Measurements from ENCODE around the gene CHN2. TPM values are rescaled to one million over a fixed set of nuclear protein-coding genes. Genes with fewer than 3 reads are reported as not detected.

Gene CHN2
- total RNA-seq, 6 experiments from 2014 or later, result not detected

DNA sequence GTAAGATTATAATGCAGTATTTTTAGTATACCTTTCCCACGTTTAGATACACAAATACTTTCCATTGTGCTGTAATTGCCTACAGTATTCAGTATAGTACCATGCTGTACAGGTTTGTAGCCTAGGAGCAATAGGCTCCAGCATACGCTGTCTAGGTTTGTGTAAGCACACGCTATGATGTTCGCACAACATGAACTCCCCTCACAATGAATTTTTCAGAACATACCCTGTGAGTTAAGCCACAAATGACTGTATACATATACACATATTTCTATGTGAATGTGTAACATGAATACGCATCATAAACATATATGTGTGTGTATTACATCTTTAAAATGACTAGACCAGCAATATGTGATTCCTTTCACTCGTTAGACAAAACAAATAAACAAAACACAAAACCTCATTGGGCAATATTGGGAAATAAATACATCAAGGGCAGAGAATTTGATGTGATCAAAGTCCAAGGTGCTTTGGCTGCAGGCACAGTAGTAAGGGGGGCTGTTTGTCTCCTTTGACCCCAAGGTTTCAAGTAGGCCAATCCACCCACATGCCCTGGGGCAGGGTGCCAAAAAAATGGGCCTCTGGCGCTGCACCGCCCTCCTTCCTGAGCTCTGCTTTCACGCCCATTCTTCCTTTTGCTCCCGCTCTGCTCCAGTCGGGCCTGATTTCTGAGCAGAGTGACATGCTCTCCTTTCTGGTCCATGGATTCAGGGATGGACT lies 33.9 kb downstream of the CHN2 start:
- TF ChIP-seq, protein P1, sequence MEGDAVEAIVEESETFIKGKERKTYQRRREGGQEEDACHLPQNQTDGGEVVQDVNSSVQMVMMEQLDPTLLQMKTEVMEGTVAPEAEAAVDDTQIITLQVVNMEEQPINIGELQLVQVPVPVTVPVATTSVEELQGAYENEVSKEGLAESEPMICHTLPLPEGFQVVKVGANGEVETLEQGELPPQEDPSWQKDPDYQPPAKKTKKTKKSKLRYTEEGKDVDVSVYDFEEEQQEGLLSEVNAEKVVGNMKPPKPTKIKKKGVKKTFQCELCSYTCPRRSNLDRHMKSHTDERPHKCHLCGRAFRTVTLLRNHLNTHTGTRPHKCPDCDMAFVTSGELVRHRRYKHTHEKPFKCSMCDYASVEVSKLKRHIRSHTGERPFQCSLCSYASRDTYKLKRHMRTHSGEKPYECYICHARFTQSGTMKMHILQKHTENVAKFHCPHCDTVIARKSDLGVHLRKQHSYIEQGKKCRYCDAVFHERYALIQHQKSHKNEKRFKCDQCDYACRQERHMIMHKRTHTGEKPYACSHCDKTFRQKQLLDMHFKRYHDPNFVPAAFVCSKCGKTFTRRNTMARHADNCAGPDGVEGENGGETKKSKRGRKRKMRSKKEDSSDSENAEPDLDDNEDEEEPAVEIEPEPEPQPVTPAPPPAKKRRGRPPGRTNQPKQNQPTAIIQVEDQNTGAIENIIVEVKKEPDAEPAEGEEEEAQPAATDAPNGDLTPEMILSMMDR (IDR thresholded peaks at IDR 0.05), result no peak
- Mint-ChIP-seq H3K36me3 (ENCODE audit: low read depth) (no peaks in the 10 kb centered on the region), H3K4me3 (no peak overlapping the region), H3K4me1 (ENCODE audit: low read depth) (no peaks in the 10 kb centered on the region), H3K27me3 (ENCODE audit: insufficient read depth) (peaks cover 2% of the 10 kb centered on the region; the same call in 1 of the 2 replicates), H3K27ac (no peak overlapping the region), H3K9me3 (peaks cover 5% of the 10 kb centered on the region)
- no peak for DNase-seq

DNA sequence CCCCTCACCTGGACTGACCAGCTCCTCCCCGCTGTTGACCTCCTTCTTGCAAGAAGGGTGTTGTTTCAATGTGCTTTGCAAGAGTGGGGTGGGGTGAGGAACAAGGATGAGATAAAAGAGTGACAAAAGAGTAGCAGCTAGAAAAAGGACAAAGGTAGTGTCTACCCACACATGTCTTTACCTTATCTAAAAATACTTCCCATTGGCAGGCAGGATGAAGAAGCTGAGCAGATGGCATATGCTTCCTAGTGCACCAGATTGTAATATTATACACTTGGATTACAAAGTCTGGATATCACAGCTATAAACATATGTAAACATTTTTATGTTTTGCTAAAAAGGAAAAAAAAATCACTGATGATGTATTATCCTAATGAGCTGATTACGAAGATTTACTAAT lies 34.5 kb downstream of the CHN2 start:
- no peaks in the 10 kb centered on the region for H3K27me3 Mint-ChIP-seq (ENCODE audit: insufficient read depth)
- no peak overlapping the region for H3K27ac Mint-ChIP-seq
- TF ChIP-seq, protein P1 (IDR thresholded peaks at IDR 0.05), result no peak
- no peak overlapping the region for H3K4me3 Mint-ChIP-seq
- DNase-seq, result no peak
- no peaks in the 10 kb centered on the region for H3K4me1 Mint-ChIP-seq (ENCODE audit: low read depth)
- no peaks in the 10 kb centered on the region for H3K36me3 Mint-ChIP-seq (ENCODE audit: low read depth)
- H3K9me3 Mint-ChIP-seq, result peaks cover 7% of the 10 kb centered on the region

DNA sequence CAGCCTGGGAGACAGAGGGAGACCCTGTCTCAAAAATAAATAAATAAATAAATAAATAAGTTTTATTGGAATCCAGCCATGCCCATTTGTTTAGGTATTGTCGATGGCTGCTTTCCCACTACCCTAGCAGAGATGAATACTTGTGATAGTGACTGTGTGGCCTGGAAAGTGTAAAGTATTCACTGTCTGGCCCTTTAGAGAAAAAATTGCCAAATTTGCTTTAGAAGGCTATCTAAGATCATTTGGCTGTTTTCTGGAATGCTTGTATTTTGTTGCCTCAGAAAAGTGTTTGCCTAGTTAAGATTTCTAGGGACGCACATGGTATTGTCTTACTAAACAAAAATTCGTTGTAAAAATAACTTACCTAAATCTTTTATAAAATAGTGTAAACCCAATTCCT lies 35.4 kb downstream of the CHN2 start:
- Mint-ChIP-seq H3K4me1 (ENCODE audit: low read depth) (no peaks in the 10 kb centered on the region), H3K9me3 (peaks cover 11% of the 10 kb centered on the region), H3K27ac (no peak overlapping the region), H3K36me3 (ENCODE audit: low read depth) (no peaks in the 10 kb centered on the region), H3K4me3 (no peak overlapping the region), H3K27me3 (ENCODE audit: insufficient read depth) (no peaks in the 10 kb centered on the region)
- no peak for DNase-seq
- TF ChIP-seq, protein P1 (IDR thresholded peaks at IDR 0.05), result no peak

DNA sequence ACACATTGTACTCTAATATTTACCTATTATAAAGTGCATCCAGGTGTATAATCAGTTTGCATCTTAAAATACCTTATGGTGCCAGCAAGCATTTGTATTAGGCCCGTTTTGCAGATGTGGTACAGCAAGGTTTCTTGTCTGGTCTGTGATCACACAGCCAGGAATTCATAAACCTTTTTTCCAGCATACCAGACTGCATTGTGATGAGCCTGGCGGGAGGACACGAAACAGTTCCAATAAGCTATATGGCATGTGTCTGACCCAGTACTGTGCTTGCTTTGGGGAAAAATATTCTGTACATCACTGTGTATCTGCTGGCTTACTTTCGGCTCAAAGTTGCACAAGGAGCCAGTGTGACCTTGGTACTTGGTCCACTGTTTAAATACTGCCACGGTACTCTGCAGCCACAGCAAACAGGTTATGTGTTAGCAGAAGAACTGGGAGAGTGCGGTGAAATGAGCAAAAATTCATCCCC lies 36.3 kb downstream of the CHN2 start:
- Mint-ChIP-seq H3K27ac (no peak overlapping the region), H3K9me3 (peaks cover 11% of the 10 kb centered on the region), H3K27me3 (ENCODE audit: insufficient read depth) (no peaks in the 10 kb centered on the region), H3K4me1 (ENCODE audit: low read depth) (no peaks in the 10 kb centered on the region), H3K36me3 (ENCODE audit: low read depth) (no peaks in the 10 kb centered on the region), H3K4me3 (no peak overlapping the region)
- TF ChIP-seq, protein P1 (IDR thresholded peaks at IDR 0.05), result no peak
- DNase-seq, result no peak

DNA sequence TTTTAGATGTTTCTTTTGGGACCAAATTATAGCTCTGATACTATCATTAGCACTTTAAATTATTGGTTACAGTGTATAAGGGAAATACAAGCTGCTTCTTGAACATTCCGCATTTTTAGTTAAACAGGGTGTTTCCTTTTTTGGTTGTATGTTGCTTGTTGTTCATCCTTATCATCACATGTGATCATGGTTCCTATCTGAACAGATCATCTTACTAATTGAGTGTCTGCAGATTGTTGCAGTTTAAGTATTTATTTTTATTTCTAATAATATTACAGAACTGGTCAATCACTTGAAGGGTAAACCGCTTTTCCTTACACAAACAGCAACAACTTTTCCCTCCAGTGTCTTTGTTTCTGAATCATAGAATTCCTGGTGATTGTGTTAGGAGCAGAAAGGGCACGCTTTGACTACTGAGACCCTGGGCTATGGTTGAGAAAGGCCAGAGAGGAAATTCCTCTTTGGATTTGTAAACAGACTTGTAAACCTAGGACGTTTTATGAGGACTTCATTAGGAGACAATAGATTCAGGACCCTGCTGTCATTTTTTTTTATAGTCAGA lies 37.2 kb downstream of the CHN2 start:
- Mint-ChIP-seq H3K9me3 (peaks cover 11% of the 10 kb centered on the region), H3K4me1 (ENCODE audit: low read depth) (no peaks in the 10 kb centered on the region), H3K4me3 (no peak overlapping the region), H3K36me3 (ENCODE audit: low read depth) (no peaks in the 10 kb centered on the region), H3K27me3 (ENCODE audit: insufficient read depth) (no peaks in the 10 kb centered on the region), H3K27ac (no peak overlapping the region)
- DNase-seq, result no peak
- TF ChIP-seq, protein P1 (IDR thresholded peaks at IDR 0.05), result no peak

All from HFFc6 (cell line).